Measurements from ENCODE around the gene NSG1. TPM values are rescaled to one million over a fixed set of nuclear protein-coding genes. Genes with fewer than 3 reads are reported as not detected.
"Not testable (repeated sequence)": the region's sequence is repeated elsewhere in the genome, so short reads cannot be mapped to it uniquely, and the experiment has no call there.

The NSG1 gene
- total RNA-seq, 4 donors from 2014 or later = 0.13 TPM; not detected in 3

DNA sequence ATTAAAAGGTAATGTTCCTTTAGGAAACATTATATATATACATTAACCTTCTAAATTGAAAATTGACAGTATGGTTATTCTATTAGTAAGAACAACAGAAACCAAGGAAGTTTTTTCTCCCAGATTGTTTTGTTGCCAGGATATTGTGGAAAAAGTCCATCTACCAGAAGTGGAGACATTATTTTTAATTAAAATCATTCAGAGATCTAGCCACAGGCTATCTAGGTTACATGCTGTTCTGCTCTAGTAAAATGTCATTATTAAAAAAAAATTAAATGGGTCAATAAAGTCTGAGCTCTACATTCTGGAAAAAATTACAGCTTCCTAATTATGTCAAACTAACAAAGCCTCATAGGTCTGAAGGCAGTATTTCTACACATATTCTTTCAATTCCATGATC lies 74.3 kb downstream of the NSG1 start:
- intact Hi-C loops (cut with DNase I; ENCODE audit: low total_unique reads) = no loop called here
- H3K4me1 ChIP-seq = no peaks in the 10 kb centered on the region
- ATAC-seq (no peak), DNase-seq (no peak)
- in situ Hi-C loops (cut with MboI; ENCODE audit: low sequenced_read_pairs in 4 of 4) = no loop called here
- H3K27ac ChIP-seq = no peak overlapping the region
- H3K4me3 ChIP-seq = no peak overlapping the region
- TF ChIP-seq, protein P1, sequence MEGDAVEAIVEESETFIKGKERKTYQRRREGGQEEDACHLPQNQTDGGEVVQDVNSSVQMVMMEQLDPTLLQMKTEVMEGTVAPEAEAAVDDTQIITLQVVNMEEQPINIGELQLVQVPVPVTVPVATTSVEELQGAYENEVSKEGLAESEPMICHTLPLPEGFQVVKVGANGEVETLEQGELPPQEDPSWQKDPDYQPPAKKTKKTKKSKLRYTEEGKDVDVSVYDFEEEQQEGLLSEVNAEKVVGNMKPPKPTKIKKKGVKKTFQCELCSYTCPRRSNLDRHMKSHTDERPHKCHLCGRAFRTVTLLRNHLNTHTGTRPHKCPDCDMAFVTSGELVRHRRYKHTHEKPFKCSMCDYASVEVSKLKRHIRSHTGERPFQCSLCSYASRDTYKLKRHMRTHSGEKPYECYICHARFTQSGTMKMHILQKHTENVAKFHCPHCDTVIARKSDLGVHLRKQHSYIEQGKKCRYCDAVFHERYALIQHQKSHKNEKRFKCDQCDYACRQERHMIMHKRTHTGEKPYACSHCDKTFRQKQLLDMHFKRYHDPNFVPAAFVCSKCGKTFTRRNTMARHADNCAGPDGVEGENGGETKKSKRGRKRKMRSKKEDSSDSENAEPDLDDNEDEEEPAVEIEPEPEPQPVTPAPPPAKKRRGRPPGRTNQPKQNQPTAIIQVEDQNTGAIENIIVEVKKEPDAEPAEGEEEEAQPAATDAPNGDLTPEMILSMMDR (IDR thresholded peaks at IDR 0.05 in 4 of 5, conservative IDR thresholded peaks at IDR 0.05 in 1 of 5) = no peak
- no peak for TF ChIP-seq POLR2A (IDR thresholded peaks at IDR 0.05)
- no peaks in the 10 kb centered on the region for H3K9me3 ChIP-seq
- H3K27me3 ChIP-seq = no peaks in the 10 kb centered on the region
- H3K36me3 ChIP-seq = peaks cover 0 to 41% of the 10 kb centered on the region in 2 donors

DNA sequence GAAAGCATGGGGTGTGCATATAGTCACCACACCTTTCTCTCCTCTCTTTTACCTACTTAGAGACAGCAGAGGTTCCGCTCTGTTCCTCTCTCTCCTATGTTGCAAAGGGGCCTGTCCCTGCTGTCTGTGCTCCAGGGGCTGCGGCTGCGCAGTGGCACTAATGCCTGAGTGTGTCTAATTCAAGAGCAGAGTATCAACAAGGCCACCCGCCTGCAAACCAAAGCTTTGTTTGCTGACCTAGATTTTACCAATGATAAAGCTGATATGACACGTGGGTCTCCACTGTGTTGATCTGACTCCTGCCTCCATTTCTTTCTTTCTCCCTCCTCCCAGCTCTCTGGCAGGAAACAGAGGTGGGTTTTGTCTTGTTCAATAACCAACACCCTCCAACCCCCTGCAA lies 74.9 kb downstream of the NSG1 start:
- H3K9me3 ChIP-seq = no peaks in the 10 kb centered on the region
- intact Hi-C loops (cut with DNase I; ENCODE audit: low total_unique reads) (no loop called here), in situ Hi-C loops (cut with MboI; ENCODE audit: low sequenced_read_pairs in 4 of 4) (no loop called here)
- no peak overlapping the region for H3K27ac ChIP-seq
- no peaks in the 10 kb centered on the region for H3K27me3 ChIP-seq
- DNase-seq (no peak), ATAC-seq (no peak)
- no peak for TF ChIP-seq POLR2A (IDR thresholded peaks at IDR 0.05)
- TF ChIP-seq, protein P1 (IDR thresholded peaks at IDR 0.05 in 4 of 5, conservative IDR thresholded peaks at IDR 0.05 in 1 of 5) = no peak
- no peak overlapping the region for H3K4me3 ChIP-seq
- peaks cover 0 to 38% of the 10 kb centered on the region in 2 donors for H3K36me3 ChIP-seq
- no peaks in the 10 kb centered on the region for H3K4me1 ChIP-seq

DNA sequence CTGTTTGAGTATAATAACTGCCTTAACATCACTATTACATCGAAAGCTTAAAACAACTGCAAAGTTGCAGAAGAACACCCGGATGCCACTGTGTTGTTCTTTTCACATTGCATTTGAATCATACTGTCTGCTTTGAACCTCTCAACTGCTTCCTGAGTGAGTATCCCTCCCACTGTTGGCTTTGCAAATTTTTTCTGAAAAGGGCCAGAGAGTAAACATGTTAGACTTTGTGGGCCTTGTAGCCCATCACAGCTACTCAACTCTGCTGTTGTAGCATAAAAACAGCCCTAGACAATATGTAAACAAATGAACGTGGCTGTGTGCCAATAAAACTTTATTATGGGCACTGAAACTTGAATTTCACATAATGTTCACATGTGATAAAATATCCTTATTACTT lies 76.1 kb downstream of the NSG1 start:
- in situ Hi-C loops (cut with MboI; ENCODE audit: low sequenced_read_pairs in 4 of 4) = no loop called here
- Histone ChIP-seq H3K27ac (no peak overlapping the region), H3K27me3 (no peaks in the 10 kb centered on the region), H3K36me3 (peaks cover 0 to 34% of the 10 kb centered on the region in 2 donors), H3K4me1 (no peaks in the 10 kb centered on the region), H3K9me3 (no peaks in the 10 kb centered on the region), H3K4me3 (no peak overlapping the region)
- no peak for ATAC-seq
- TF ChIP-seq POLR2A (IDR thresholded peaks at IDR 0.05) = no peak
- TF ChIP-seq, protein P1 (IDR thresholded peaks at IDR 0.05 in 4 of 5, conservative IDR thresholded peaks at IDR 0.05 in 1 of 5) = no peak
- intact Hi-C loops (cut with DNase I; ENCODE audit: low total_unique reads) = no loop called here
- no peak for DNase-seq

DNA sequence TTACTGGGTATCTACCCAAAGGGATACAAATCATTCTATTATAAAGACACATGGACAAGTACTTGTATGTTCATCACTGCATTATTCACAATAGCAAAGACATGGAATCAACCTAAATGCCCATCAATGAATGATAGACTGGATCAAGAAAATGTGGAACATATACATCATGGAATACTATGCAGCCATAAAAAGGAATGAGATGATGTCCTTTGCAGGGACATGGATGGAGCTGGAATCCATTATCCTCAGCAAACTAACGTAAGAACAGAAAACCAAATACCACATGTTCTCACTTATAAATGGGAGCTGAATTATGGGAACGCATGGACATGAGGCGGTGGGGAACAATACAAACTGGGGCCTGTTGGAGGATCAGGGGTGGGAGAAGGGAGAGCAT lies 78.3 kb downstream of the NSG1 start:
- H3K4me3 ChIP-seq; H3K27ac ChIP-seq; ATAC-seq; H3K27me3 ChIP-seq; in situ Hi-C loops (cut with MboI; ENCODE audit: low sequenced_read_pairs in 4 of 4); H3K4me1 ChIP-seq; intact Hi-C loops (cut with DNase I; ENCODE audit: low total_unique reads); DNase-seq; H3K9me3 ChIP-seq: not testable (repeated sequence)
- peaks cover 0 to 37% of the 10 kb centered on the region in 2 donors for H3K36me3 ChIP-seq

Other genes starting within 250 kb of the NSG1 start
- gene OTOP1, start 160.2 kb upstream of the NSG1 start, total RNA-seq = not detected
- gene TMEM128, start 138.9 kb upstream of the NSG1 start, total RNA-seq = 1 to 10 TPM; 3.7 to 8.6 (median 4.6) TPM
- 10 to 100 TPM in 3 of 4 donors, 1 to 10 TPM in 1; 9.9 to 26.6 (median 23.1) TPM for gene LYAR, start 96.9 kb upstream of the NSG1 start, total RNA-seq
- gene ZBTB49, start 96.9 kb upstream of the NSG1 start, total RNA-seq = 1 to 10 TPM; 1.7 to 2.8 (median 2.5) TPM
- gene STX18, start 154.9 kb downstream of the NSG1 start, total RNA-seq = 10 to 100 TPM; 19.2 to 27.4 (median 20.7) TPM

All from gastrocnemius medialis (tissue), 4 donors.